SIG-M5 (cell line): Measurements from ENCODE around the gene FAM76A.
"Not testable (repeated sequence)": the region's sequence is repeated elsewhere in the genome, so short reads cannot be mapped to it uniquely, and the experiment has no call there.

Source experiments
- DNase-seq: peaks from one replicate; lab custom pipeline; 2025; lab: John Stamatoyannopoulos, UW

FAM76A gene

GRCh38 chr1:27778056-27778455, 52.3 kb downstream of the FAM76A start:
- DNase-seq: no peak

DNA sequence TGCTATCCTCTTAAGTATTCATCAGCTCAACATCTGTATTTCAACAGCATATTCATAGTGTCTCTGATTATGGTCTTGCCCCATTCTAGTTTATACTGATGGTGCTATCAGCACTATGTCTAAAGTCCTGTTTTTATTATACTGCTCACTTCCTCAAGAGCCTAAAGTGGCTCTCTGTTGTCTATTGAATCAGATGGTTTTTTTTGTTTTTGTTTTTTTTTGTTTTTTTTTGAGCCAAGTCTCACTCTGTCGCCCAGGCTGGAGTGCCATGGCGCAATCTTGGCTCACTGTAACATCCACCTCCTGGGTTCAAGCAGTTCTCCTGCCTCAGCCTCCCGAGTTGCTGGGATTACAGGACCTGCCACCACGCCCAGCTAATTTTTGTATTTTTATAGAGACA, 53.4 kb downstream of the FAM76A start:
- DNase-seq: no peak

- DNase-seq: no peak
Observed at GRCh38 chr1:27782950-27783349, 57.2 kb downstream of the FAM76A start.

GRCh38 chr1:27784700-27785099, 58.9 kb downstream of the FAM76A start:
- DNase-seq: no peak

DNA sequence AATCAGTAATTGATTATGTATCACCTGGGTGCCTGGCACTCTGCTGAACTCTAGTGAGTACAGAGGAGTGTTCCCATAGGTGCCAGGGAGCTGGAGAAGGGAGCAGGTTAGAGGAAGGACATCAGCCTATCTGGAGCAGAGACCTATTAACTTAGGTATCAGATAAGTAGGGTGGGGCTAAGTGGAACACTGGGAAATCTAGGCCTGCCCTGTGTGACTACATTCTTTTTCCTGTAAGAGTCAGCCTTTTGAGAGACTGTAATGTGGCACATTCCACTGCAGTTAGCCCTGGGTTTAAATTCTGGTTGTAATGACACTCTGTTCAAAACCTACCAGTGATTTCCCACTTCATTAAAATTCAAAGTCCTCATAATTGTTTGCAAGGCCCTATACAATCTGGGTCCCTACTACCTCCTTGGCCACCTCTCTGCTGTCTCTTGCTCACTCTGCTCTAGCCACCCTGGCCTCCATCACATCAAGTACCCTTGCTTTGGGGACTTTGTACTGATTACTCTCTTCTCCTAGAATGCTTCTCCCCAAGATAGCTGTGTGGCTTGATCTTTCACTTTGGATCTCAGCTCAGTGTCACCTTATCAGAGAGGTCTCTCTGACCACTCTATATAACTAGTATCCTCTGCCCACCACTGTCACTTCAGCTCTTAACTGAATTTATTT, 60.2 kb downstream of the FAM76A start:
- DNase-seq: no peak

DNA sequence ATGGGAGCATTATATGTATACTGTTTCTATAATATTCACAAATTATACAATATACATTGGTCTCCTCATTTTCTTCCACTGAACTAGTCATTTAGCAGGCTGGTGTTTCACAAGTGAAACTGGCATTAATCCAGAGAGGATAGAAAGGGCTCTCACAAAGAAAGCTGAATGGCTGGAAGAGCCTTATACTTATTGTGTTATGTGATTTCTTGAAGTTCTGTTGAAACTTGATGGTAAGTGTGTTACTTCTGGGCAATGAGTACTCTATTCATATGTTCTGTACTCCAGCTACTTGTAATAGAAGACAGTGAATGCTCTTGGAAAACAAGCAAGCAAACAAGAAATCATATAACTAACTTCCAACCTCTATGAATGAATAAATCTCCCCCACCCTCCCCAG, 62.1 kb downstream of the FAM76A start:
- DNase-seq: no peak

DNA sequence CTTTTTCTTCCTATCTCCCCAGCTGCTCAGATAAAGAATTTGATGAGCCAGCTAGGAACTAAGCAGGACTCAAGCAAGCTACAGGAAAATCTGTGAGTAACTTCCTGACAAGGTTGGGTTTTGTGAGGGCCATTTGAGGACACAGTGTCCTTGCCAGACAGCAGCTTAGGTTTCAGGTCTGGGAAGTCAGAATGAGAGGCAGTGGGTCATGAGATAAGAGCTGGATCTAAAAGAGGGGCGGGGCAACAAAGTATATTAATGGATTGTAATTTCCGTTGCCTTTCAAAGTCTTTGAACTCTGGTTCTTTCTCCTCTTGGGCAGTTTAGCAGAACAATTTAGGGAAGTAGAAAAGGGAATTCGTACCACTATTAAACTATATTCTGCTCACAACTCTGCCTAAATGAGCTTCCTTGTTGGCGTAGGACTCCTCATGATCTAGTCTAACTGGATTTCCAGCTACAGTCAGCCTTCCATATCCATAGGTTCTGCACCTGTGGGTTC, 63.8 kb downstream of the FAM76A start:
- no peak for DNase-seq

DNA sequence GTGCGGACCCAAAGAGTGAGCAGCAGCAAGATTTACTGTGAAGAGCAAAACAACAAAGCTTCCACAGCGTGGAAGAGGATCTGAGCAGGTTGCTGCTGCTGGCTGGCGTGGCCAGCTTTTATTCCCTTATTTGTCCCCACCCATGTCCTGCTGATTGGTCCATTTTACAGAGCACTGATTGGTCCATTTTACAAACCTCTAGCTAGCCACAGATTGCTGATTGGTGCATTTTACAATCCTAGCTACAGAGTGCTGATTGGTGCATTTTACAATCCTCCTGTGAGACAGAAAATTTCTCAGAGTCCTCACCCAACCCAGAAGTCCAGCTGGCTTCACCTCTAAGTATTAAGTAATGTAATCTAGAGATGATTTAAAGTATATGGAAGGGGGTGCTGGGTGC, 64.5 kb downstream of the FAM76A start:
- DNase-seq: not testable (repeated sequence)

- DNase-seq: no peak
Observed at GRCh38 chr1:27795601-27796000, 69.8 kb downstream of the FAM76A start.

DNA sequence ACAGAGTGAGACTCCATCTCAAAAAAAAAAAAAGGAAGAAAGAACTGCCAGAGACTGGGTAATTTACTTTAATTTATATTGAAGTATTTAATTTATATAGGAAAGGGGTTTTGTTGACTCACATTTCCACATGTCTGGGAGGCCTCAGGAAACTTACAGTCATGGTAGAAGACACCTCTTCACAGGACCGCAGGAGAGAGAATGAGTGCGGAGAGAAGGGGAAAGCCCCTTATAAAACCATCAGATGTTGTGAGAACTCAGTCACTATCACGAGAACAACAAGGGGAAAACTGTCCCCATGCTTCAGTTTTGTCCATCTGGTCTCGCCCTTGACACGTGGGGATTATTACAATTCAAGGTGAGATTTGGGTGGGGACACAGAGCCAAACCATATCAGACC, 79.0 kb downstream of the FAM76A start:
- DNase-seq: no peak

GRCh38 chr1:27806758-27807157, 81.0 kb downstream of the FAM76A start:
- DNase-seq: no peak

GRCh38 chr1:27807385-27807784, 81.6 kb downstream of the FAM76A start:
- no peak for DNase-seq

- not testable (repeated sequence) for DNase-seq
Observed at GRCh38 chr1:27808131-27808530, 82.4 kb downstream of the FAM76A start.

GRCh38 chr1:27809883-27810282, 84.1 kb downstream of the FAM76A start:
- no peak for DNase-seq

GRCh38 chr1:27811741-27812500, 86.2 kb downstream of the FAM76A start:
- no peak for DNase-seq
